Measurements from ENCODE around the gene XBP1.

XBP1 gene

DNA sequence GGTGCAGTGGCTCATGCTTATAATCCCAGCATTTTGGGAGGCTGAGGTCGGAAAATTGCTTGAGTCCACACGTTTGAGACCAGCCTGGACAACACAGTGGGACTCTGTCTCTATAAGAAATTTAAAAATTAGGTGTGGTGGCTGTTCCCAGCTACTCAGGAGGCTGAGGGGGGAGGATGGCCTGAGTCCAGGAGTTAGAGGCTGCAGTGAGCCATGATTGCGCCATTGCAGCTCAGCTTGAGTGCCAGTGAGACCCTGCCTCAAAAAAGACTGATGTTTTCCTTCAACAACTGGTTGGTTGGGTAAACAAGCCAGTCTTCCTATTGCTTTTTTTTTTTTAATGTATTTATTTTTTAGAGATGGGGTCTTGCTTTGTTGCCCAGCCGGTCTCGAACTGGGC lies 9.2 kb downstream of the XBP1 start:
- no peaks in the 10 kb centered on the region for H3K4me1 ChIP-seq (ENCODE audit: control insufficient read depth, insufficient read depth, low read length)
- H3K27ac ChIP-seq (ENCODE audit: low read length), result no peak overlapping the region
- peaks cover 12% of the 10 kb centered on the region; the same call in 1 of the 2 replicates for H3K36me3 ChIP-seq (ENCODE audit: control insufficient read depth, insufficient read depth, low read length)
- H3K4me3 ChIP-seq (ENCODE audit: low read length), result no peak overlapping the region
- H3K27me3 ChIP-seq (ENCODE audit: control insufficient read depth, insufficient read depth, low read length), result no peaks in the 10 kb centered on the region
- H3K9me3 ChIP-seq (ENCODE audit: control insufficient read depth, insufficient read depth, low read length), result no peaks in the 10 kb centered on the region
- no peak for DNase-seq (ENCODE audit: low read depth, low spot score)
- WGBS (ENCODE audit: insufficient coverage, insufficient read length), result no CpG with 5 or more reads among the region's 5 CpGs

DNA sequence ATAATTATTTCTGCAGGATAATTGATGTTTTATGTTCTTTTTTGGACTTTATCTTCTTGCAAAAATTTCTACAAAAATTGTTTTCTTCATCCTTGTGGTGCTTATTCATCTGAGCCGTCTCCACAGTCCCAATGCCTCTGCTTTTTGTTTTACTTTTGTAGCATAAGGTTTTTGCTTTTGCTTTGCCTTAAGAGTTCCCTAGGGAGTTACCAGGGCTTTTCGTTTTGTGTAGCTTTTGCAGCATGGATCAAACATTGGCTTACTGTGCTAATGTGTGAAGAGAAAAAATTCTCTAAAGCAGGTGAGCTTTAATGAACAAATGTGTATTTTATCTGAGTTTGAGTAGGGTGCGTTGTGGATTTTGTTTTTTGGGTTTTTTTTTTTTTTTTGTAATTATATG lies 11.8 kb downstream of the XBP1 start:
- H3K27me3 ChIP-seq (ENCODE audit: control insufficient read depth, insufficient read depth, low read length), result no peaks in the 10 kb centered on the region
- no peaks in the 10 kb centered on the region for H3K9me3 ChIP-seq (ENCODE audit: control insufficient read depth, insufficient read depth, low read length)
- no peaks in the 10 kb centered on the region for H3K4me1 ChIP-seq (ENCODE audit: control insufficient read depth, insufficient read depth, low read length)
- WGBS (ENCODE audit: insufficient coverage, insufficient read length), result 100% methylated on average over 1 of the region's 3 CpGs
- H3K4me3 ChIP-seq (ENCODE audit: low read length), result no peak overlapping the region
- no peak overlapping the region for H3K27ac ChIP-seq (ENCODE audit: low read length)
- peaks cover 5% of the 10 kb centered on the region; the same call in 1 of the 2 replicates for H3K36me3 ChIP-seq (ENCODE audit: control insufficient read depth, insufficient read depth, low read length)
- no peak for DNase-seq (ENCODE audit: low read depth, low spot score)

DNA sequence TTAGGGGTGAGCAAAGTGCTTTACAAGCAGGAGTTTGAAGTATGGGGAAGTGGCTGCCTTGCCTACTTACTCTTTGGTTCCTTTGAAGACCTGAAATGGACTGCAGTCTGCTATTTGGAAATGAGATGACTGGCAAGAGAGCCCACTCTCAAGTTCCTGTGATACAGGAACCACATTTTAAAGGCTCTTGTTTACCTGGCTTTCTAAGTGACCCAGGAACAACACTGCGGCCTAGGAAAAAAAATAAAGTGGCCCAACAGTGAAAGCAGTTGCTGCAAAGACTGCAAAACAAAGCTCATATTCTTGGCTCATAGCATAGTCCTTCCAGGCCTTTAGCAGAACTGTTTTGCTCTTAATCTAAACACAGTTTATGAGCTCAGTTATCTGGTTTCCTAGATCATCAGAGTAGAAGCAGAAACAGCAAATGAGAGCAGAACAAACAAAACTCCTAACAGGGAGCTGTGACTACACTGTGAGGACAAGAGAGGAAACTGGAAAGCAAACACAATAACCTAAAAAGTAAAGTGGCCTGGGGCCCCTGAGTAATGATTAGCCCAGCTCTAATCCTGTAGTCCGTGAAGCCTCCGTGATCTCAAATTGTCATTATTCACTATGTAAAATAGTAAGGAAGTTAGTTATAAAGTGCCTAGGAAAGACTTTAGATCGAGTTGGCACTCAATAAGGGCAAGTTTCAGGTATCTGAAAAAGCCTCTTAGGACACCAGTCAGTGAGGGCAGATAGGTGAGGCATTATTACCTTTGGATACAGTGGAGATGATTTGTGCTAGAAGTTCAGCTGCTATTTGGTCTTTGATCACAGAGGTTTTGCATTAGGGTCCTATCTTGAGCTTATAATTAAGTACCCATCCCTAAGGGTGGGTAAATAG lies 16.3 kb downstream of the XBP1 start:
- Histone ChIP-seq H3K27me3 (ENCODE audit: control insufficient read depth, insufficient read depth, low read length) (no peaks in the 10 kb centered on the region), H3K9me3 (ENCODE audit: control insufficient read depth, insufficient read depth, low read length) (no peaks in the 10 kb centered on the region), H3K27ac (ENCODE audit: low read length) (no peak overlapping the region), H3K4me1 (ENCODE audit: control insufficient read depth, insufficient read depth, low read length) (no peaks in the 10 kb centered on the region), H3K4me3 (ENCODE audit: low read length) (no peak overlapping the region), H3K36me3 (ENCODE audit: control insufficient read depth, insufficient read depth, low read length) (peaks cover 5% of the 10 kb centered on the region; the same call in 1 of the 2 replicates)
- no CpG with 5 or more reads among the region's 4 CpGs for WGBS (ENCODE audit: insufficient coverage, insufficient read length)
- no peak for DNase-seq (ENCODE audit: low read depth, low spot score)

- Histone ChIP-seq H3K27ac (ENCODE audit: low read length) (no peak overlapping the region), H3K36me3 (ENCODE audit: control insufficient read depth, insufficient read depth, low read length) (peaks cover 5% of the 10 kb centered on the region; the same call in 1 of the 2 replicates), H3K4me1 (ENCODE audit: control insufficient read depth, insufficient read depth, low read length) (no peaks in the 10 kb centered on the region), H3K9me3 (ENCODE audit: control insufficient read depth, insufficient read depth, low read length) (no peaks in the 10 kb centered on the region), H3K27me3 (ENCODE audit: control insufficient read depth, insufficient read depth, low read length) (no peaks in the 10 kb centered on the region), H3K4me3 (ENCODE audit: low read length) (no peak overlapping the region)
- no peak for DNase-seq (ENCODE audit: low read depth, low spot score)
- WGBS (ENCODE audit: insufficient coverage, insufficient read length), result no CpG with 5 or more reads among the region's 1 CpG
Measured at GRCh38 chr22:28780296-28780695, 20.1 kb downstream of the XBP1 start.

DNA sequence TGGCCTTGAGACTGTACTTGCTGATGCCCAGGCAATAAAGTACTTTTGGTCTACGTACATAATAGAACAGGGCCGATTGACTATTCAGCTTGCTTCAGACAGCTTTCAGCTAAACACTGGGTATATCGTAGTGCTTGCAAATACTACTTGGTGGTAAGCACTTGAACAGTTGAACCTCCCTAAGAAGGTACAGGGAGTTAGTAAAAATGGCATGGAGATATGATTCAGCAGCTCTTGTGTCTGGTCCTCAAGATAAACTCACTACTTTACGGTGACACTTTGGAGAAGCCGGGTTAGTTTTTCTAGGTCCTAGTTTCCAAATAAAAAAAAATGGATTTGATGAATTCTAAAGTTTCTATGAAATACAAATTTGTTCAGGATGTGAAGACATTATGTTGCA lies 20.5 kb downstream of the XBP1 start:
- WGBS (ENCODE audit: insufficient coverage, insufficient read length), result no CpG with 5 or more reads among the region's 5 CpGs
- Histone ChIP-seq H3K9me3 (ENCODE audit: control insufficient read depth, insufficient read depth, low read length) (no peaks in the 10 kb centered on the region), H3K4me3 (ENCODE audit: low read length) (no peak overlapping the region), H3K27ac (ENCODE audit: low read length) (no peak overlapping the region), H3K36me3 (ENCODE audit: control insufficient read depth, insufficient read depth, low read length) (peaks cover 5% of the 10 kb centered on the region; the same call in 1 of the 2 replicates), H3K27me3 (ENCODE audit: control insufficient read depth, insufficient read depth, low read length) (no peaks in the 10 kb centered on the region), H3K4me1 (ENCODE audit: control insufficient read depth, insufficient read depth, low read length) (no peaks in the 10 kb centered on the region)
- DNase-seq (ENCODE audit: low read depth, low spot score), result no peak

DNA sequence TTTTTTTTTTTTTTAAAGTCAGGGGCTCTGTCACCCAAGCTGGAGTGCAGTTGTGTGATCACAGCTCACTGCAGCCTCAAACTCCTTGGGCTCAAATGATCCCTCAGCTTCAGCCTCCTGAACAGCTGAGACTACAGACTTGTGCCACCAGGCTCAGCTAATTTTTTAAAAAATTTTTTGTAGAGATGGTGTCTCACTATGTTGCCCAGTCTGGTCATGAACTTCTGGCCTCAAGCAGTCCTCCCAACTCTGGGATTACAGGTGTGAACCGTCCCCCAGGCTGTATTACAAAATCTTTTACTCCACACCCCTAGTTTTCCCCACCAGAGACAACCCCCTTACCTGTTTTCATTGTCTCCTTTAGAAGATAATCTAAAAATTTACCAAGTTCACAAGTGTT lies 26.0 kb downstream of the XBP1 start:
- WGBS (ENCODE audit: insufficient coverage, insufficient read length), result no CpG with 5 or more reads among the region's 1 CpG
- no peaks in the 10 kb centered on the region; the same call in 1 of the 2 replicates for H3K36me3 ChIP-seq (ENCODE audit: control insufficient read depth, insufficient read depth, low read length)
- no peaks in the 10 kb centered on the region for H3K27me3 ChIP-seq (ENCODE audit: control insufficient read depth, insufficient read depth, low read length)
- H3K4me3 ChIP-seq (ENCODE audit: low read length), result no peak overlapping the region
- no peaks in the 10 kb centered on the region for H3K9me3 ChIP-seq (ENCODE audit: control insufficient read depth, insufficient read depth, low read length)
- H3K4me1 ChIP-seq (ENCODE audit: control insufficient read depth, insufficient read depth, low read length), result no peaks in the 10 kb centered on the region
- no peak overlapping the region for H3K27ac ChIP-seq (ENCODE audit: low read length)
- DNase-seq (ENCODE audit: low read depth, low spot score), result no peak

GRCh38 chr22:28773461-28773867 lies 26.9 kb downstream of the XBP1 start:
- no peak overlapping the region for H3K27ac ChIP-seq (ENCODE audit: low read length)
- H3K4me3 ChIP-seq (ENCODE audit: low read length), result peak overlapping the region; percentile 77; the same call in 1 of the 2 replicates
- H3K27me3 ChIP-seq (ENCODE audit: control insufficient read depth, insufficient read depth, low read length), result no peaks in the 10 kb centered on the region
- no peaks in the 10 kb centered on the region for H3K9me3 ChIP-seq (ENCODE audit: control insufficient read depth, insufficient read depth, low read length)
- WGBS (ENCODE audit: insufficient coverage, insufficient read length), result no CpG with 5 or more reads among the region's 10 CpGs
- H3K4me1 ChIP-seq (ENCODE audit: control insufficient read depth, insufficient read depth, low read length), result no peaks in the 10 kb centered on the region
- no peak for DNase-seq (ENCODE audit: low read depth, low spot score)
- H3K36me3 ChIP-seq (ENCODE audit: control insufficient read depth, insufficient read depth, low read length), result no peaks in the 10 kb centered on the region; the same call in 1 of the 2 replicates

GRCh38 chr22:28772633-28773460 lies 27.5 kb downstream of the XBP1 start, which contains the start of gene CCDC117:
CCDC117 (plus strand) TSS chr22:28772695; CDS start chr22:28772850, 155 bp downstream.
- no CpG with 5 or more reads among the region's 92 CpGs for WGBS (ENCODE audit: insufficient coverage, insufficient read length)
- Histone ChIP-seq H3K4me3 (ENCODE audit: low read length) (peak within 1 kb of the TSS; percentile 77), H3K4me1 (ENCODE audit: control insufficient read depth, insufficient read depth, low read length) (no peaks in the 10 kb centered on the region), H3K36me3 (ENCODE audit: control insufficient read depth, insufficient read depth, low read length) (no peaks in the 10 kb centered on the region; the same call in 1 of the 2 replicates), H3K27me3 (ENCODE audit: control insufficient read depth, insufficient read depth, low read length) (no peaks in the 10 kb centered on the region), H3K9me3 (ENCODE audit: control insufficient read depth, insufficient read depth, low read length) (no peaks in the 10 kb centered on the region), H3K27ac (ENCODE audit: low read length) (no peak within 1 kb of the TSS)
- peak; percentile 93 for DNase-seq (ENCODE audit: low read depth, low spot score)

DNA sequence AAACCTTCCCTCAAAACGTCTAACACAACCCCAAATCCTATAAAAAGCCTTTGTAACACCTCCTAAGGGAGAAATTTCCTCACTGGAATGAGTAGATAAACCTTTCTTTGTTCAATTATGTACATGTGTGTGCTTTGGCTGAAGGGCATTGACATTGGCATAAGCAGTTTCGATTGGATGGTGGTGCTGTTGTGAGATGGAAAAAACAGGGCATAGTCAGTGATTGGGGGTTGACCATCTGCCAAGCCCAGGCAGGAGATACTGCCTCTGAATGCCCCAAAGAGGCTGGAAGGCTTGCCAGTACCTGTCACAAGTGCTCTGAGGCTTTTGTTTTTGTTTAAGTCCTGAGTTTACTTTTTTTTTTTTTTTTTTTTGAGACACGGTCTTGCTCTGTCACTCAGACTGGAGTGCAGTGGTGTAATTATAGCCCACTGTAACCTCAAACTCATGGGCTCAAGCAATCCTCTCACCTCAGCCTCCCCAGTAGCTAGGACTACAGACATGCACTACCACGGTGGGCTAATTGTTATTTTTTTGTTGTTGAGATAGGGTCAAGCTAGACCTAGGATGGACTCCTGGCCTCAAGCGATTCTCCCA lies 29.1 kb downstream of the XBP1 start:
- Histone ChIP-seq H3K27me3 (ENCODE audit: control insufficient read depth, insufficient read depth, low read length) (no peaks in the 10 kb centered on the region), H3K36me3 (ENCODE audit: control insufficient read depth, insufficient read depth, low read length) (no peaks in the 10 kb centered on the region; the same call in 1 of the 2 replicates), H3K4me3 (ENCODE audit: low read length) (no peak overlapping the region), H3K9me3 (ENCODE audit: control insufficient read depth, insufficient read depth, low read length) (no peaks in the 10 kb centered on the region), H3K4me1 (ENCODE audit: control insufficient read depth, insufficient read depth, low read length) (no peaks in the 10 kb centered on the region), H3K27ac (ENCODE audit: low read length) (no peak overlapping the region)
- no peak for DNase-seq (ENCODE audit: low read depth, low spot score)
- WGBS (ENCODE audit: insufficient coverage, insufficient read length), result no CpG with 5 or more reads among the region's 5 CpGs

Data from iPS DF 6.9 (cell line).